H1 (cell line): ENCODE measurements around the gene MYO9B.

Experiments
- CBX5 ChIP-seq: fragments of 300-800, 300-1000 bp; sonication (generic); IDR thresholded peaks from 2 replicates; pipeline ENCODE4 v1.7.1; 2016; ENCODE audit warnings: antibody characterized with exemption, low read length, low read depth
- EGR1 ChIP-seq: IDR thresholded peaks from 2 replicates; pipeline ENCODE4 v1.6.1; 2011; ENCODE audit warnings: low read depth, low read length, borderline replicate concordance
- EZH2 ChIP-seq: fragments of 200-600 bp; sonication (generic); IDR thresholded peaks from 2 replicates; pipeline ENCODE4 v1.7.1; 2012; ENCODE audit warnings: low read depth, mild to moderate bottlenecking, moderate library complexity, low read length, inconsistent platforms; ENCODE audit not compliant: severe bottlenecking
- JUN ChIP-seq: IDR thresholded peaks from 2 replicates; pipeline ENCODE4 v1.6.1; 2011; ENCODE audit warnings: low read depth, mild to moderate bottlenecking, improper control_type of control experiment, low read length
- JUND ChIP-seq: IDR thresholded peaks from 2 replicates; pipeline ENCODE4 v1.6.1; 2011; ENCODE audit warnings: mild to moderate bottlenecking, improper control_type of control experiment, low read length
- POLR2AphosphoS5 ChIP-seq: IDR thresholded peaks from 2 replicates; pipeline ENCODE4 v1.6.1; 2011; ENCODE audit warnings: low read depth, low read length
- TAF1 ChIP-seq: IDR thresholded peaks from 2 replicates; pipeline ENCODE4 v1.6.1; 2011; ENCODE audit warnings: mild to moderate bottlenecking, low read depth, low read length
- TF ChIP-seq, protein P1 (sequence below), 3 experiments: IDR thresholded peaks; 1 replicate in 2 of 3; 2 replicates in 1 of 3; pipeline versions ENCODE4 v1.5.1 to v1.6.1; 2011; ENCODE audit warnings: low read length in 3 of 3, mild to moderate bottlenecking in 3 of 3, inconsistent platforms in 2 of 3, low read depth in 1 of 3, moderate library complexity in 1 of 3; ENCODE audit not compliant: insufficient read depth in 1 of 3; ENCODE audit errors: control extremely low read depth in 1 of 3

GRCh38 chr19:17095141-17095919, 19.8 kb downstream of the MYO9B start:
- TF ChIP-seq CBX5 (no peak), TAF1 (no peak), EGR1 (no peak), EZH2 (no peak), POLR2AphosphoS5 (no peak), JUN (no peak), JUND (no peak)
- TF ChIP-seq, protein P1, sequence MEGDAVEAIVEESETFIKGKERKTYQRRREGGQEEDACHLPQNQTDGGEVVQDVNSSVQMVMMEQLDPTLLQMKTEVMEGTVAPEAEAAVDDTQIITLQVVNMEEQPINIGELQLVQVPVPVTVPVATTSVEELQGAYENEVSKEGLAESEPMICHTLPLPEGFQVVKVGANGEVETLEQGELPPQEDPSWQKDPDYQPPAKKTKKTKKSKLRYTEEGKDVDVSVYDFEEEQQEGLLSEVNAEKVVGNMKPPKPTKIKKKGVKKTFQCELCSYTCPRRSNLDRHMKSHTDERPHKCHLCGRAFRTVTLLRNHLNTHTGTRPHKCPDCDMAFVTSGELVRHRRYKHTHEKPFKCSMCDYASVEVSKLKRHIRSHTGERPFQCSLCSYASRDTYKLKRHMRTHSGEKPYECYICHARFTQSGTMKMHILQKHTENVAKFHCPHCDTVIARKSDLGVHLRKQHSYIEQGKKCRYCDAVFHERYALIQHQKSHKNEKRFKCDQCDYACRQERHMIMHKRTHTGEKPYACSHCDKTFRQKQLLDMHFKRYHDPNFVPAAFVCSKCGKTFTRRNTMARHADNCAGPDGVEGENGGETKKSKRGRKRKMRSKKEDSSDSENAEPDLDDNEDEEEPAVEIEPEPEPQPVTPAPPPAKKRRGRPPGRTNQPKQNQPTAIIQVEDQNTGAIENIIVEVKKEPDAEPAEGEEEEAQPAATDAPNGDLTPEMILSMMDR (IDR thresholded peaks at IDR 0.05; ENCODE audit: control extremely low read depth in 1 of 3, insufficient read depth in 1 of 3, low read depth in 1 of 3, low read length in 3 of 3), result no peak
